GM18499 (cell line): ENCODE data around the gene PIK3R2.
"Not testable (repeated sequence)": the region's sequence is repeated elsewhere in the genome, so short reads cannot be mapped to it uniquely, and the experiment has no call there.

Experiments used
- ATAC-seq: cut with Tn5 transposase; IDR thresholded peaks from one replicate; pipeline ENCODE4 v1.9.1; 2021; ENCODE audit warnings: moderate number of reproducible peaks; ENCODE audit not compliant: insufficient read depth, unreplicated experiment

PIK3R2 gene

GRCh38 chr19:18150776-18151624 is 2.0 kb upstream of the PIK3R2 start:
- no peak for ATAC-seq

DNA sequence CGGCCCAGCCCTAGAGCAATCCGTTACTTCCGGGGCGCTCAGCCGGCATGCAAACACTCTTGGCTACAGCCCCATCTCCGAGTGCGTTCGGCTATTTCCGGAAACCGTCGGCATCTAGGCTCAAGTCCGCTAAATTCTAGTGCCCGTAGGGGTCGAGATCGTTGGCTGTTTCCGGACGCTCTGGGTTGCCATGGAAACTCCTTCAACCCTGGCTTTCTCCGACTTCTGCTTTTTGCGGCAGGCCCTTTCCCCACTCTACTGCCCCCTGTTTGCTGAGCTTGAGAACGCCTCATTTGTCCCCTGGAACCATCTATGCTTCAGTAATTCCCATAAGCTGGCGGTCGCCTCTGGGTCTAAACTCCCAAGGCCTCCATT is 534 bp upstream of the PIK3R2 start:
- ATAC-seq: peak; percentile 57

DNA sequence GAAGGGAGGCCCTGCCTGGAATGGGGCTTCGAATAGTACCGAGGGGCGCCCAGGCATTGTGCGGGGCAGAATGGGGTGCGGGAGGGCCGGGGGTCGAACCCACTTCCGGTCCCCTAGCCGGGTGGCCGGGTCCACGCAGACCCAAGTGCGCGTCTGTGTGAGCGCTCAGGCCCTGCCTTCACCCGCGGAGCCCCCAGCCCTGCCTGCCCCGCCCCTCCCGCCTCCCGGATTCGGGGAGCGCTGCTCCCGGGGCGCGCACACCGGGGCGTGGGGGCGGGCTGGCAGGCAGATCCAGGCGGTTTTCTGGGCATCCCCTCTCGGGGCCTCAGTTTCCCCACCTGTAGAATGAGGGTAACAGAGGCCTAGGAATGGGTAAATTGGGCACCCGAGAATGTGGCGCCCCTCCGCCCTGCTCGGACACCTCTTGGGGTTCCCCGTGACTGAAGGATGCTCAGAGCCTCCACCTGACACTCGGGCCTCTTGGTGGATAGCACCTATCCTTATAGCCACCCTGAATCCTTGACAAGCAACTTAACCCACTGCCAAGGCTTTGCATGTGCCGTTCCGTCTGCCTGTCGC is 682 bp downstream of the PIK3R2 start:
- ATAC-seq: no peak

DNA sequence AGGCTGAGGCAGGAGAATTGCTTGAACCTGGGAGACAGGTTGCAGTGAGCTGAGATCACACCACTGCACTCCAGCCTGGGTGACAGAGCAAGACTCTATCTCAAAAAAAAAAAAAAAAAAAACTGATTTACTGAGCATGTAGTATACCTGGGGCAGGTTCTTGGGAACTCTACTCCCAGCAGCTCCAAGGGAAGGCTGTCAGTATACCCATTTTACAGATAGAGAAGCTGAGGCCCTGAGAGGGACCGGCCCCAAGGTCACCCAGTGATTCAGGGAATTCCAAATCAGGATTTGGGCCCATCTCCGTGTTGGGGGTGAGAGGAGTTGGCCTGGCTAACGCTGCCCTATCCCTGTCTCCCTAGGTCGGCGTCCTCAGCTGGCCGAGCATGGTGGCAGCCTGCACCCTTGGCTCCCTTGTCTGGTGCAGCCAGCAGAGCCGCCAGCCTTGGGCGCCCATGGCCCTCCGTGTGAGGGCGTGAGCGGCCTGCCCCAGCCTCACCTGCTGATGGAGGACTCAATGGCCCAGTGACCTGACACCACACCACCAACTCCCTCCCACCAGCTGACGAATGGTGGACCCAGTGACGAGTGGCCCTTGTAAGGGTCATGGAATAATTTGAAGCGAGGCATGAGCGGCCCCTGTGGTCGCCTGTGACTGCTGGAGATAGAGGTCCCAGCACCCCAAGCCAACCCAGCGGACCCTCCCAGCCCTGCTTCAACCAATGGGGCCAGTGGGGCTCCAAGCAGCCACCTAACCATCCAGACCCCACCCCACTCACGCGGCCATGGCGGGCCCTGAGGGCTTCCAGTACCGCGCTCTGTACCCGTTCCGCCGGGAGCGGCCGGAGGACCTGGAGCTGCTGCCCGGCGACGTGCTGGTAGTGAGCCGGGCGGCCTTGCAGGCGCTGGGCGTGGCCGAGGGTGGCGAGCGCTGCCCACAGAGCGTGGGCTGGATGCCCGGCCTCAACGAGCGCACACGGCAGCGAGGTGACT is 2.4 kb downstream of the PIK3R2 start:
- ATAC-seq: no peak

- no peak for ATAC-seq
Observed at GRCh38 chr19:18156268-18156667, 3.3 kb downstream of the PIK3R2 start.

- no peak for ATAC-seq
Observed at GRCh38 chr19:18156841-18157464, 4.0 kb downstream of the PIK3R2 start.

GRCh38 chr19:18157465-18158063 is 4.6 kb downstream of the PIK3R2 start:
- ATAC-seq: no peak

- no peak for ATAC-seq
Observed at GRCh38 chr19:18158467-18158866, 5.5 kb downstream of the PIK3R2 start.

DNA sequence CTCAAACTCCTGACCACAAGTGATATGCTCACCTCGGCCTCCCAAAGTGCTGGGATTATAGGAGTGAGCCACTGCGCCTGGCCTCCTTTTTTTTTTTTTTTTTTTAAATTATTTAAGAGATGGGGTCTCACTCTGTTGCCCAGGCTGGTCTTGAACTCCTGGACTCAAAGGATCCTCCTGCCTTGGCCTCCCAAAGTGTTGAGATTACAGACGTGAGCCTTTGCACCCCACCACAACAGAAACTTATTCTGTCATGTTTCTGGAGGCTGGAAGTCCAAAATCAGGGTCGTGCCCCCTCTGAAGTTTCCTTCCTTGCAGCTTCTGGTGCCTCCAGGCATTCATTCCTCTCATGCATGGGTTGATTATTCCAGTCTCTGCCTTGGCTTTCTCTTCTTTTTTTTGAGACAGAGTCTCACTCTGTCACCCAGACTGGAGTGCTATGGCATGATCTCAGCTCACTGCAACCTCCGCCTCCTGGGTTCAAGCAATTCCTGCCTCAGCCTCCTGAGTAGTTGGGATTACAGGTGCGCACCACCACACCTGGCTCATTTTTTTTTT is 6.2 kb downstream of the PIK3R2 start:
- ATAC-seq: not testable (repeated sequence)

- no peak for ATAC-seq
Observed at GRCh38 chr19:18159810-18160209, 6.8 kb downstream of the PIK3R2 start.

- ATAC-seq: no peak
Observed at GRCh38 chr19:18160493-18160970, 7.6 kb downstream of the PIK3R2 start.

DNA sequence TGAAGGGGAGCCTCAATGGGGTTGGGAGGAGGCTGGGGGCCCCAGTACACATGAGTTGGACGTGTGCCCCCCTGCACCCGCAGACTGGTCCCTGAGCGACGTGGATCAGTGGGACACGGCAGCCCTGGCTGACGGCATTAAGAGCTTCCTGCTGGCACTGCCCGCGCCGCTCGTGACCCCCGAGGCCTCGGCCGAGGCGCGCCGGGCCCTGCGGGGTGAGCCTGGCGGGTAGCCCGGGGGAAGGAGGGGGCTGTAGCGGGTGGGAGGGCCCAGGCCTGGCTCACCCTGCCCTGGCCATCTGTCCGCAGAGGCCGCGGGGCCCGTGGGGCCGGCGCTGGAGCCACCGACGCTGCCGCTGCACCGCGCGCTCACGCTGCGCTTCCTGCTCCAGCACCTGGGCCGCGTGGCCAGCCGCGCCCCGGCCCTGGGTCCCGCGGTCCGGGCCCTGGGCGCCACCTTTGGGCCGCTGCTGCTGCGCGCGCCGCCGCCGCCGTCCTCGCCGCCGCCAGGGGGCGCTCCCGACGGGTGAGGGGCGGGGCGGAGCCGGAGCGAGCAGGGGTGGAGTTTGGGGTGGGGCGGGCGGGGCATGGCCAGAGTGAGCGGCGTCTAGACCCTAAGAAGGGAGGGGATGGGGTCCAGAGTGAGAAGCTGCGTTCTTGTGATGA is 8.1 kb downstream of the PIK3R2 start:
- no peak for ATAC-seq

DNA sequence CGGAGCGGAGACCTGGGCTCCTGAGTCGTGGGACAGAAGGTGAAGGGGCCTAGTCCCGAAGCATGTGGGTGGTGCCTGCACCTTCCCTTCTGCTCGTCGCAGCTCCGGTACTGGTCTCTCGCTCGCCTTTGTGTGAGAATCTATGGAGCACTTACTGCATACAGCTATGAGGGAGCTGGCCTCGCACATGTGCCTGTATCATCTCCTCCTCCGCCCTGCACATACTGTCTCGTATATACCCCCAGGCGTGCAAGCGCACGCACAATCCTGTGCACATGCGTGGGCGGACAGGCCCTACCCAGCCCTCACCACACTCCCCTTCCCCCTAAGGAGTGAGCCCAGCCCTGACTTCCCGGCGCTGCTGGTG is 8.7 kb downstream of the PIK3R2 start:
- ATAC-seq: no peak

DNA sequence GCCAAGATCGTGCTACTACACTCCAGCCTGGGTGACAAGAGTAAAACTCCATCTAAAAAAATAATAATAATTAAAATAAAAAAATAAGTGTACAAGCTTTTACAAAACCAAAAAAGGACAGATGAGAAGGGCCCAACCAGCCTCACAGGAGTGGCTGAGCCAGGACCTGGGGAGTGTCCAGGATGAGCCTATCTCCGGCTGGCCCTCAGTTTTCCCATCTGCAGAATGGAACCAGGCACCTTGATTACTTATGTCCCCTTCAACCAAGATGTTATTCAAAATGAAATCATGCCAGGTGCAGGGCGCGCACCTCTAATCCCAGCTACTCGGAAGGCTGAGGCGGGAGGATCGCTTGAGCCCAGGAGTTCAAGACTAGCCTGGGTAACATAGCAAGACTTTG is 11.1 kb downstream of the PIK3R2 start:
- ATAC-seq: no peak

DNA sequence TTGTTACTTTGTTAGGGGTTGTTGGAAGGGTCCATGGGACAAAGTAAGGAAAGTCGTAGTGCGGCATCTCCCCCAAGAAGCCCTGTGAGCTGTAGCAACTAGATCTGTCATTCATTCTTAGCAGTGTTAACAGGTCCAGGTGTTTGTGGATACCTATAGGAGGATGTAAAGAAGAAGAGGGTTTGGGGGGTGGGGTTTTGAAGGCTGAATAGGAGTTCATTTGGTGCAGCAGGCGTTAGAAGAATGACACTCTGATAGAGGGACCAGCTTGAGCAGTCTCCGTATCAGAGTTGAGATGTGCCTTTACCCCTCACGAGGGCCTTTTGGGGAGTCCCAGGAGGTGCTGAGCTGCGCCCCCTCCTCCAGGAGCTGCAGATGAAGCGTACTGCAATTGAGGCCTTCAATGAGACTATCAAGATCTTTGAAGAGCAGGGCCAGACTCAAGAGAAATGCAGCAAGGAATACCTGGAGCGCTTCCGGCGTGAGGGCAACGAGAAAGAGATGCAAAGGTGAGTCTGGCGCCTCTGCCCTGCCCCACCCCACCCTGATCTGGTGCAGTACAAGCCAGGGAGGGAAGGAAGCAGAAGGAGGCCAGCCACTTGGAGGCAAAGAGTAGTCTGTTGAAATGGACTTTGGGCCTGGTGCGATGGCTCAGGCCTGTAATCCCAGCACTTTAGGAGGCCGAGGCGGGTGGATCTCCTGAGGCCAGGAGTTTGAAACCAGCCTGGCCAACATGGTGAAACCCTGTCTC is 13.0 kb downstream of the PIK3R2 start:
- no peak for ATAC-seq

DNA sequence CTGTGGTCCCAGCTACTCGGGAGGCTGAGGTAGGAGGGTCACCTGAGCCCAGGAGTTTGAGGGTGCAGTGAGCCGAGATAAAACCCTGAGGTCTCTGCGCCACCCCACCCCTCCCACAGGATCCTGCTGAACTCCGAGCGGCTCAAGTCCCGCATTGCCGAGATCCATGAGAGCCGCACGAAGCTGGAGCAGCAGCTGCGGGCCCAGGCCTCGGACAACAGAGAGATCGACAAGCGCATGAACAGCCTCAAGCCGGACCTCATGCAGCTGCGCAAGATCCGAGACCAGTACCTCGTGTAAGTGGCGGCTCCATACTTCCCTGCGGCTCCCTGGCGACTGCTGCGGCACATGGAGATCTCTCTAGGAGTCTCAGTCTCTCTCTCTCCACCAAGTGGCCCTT is 14.0 kb downstream of the PIK3R2 start:
- no peak for ATAC-seq

DNA sequence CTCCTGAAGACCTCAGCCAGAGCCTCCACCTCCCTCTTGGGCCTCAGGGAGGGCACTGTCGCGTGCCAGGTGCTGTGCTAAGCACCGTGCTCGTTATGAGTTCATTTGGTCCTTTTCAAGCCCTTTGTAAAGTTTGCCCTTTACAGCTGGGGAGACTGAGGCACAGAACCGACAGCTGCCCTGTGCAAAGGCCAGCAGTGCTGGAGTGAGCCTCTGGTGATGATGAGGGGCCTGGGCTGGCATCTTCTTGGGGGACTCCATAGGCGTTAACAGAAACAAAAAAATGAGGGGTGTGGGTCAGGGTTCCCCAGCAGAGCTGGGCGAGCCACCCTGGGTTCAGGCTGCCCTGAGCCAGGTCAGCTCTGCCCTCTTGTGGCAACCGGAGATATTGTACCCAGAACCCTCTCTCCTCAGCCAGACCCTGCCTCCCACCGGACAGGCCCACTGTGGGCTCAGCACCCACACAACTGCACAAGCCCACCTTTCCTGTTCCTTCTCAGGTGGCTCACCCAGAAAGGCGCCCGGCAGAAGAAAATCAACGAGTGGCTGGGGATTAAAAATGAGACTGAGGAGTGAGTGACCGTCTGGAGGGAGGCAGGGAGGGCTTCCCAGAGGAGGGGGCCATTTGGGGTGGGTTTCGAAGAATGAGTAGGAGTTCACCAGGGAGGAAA is 15.1 kb downstream of the PIK3R2 start:
- ATAC-seq: no peak
